ENCODE results near the gene MED13.
"Not testable (repeated sequence)": the region's sequence is repeated elsewhere in the genome, so short reads cannot be mapped to it uniquely, and the experiment has no call there.

MED13 gene

DNA sequence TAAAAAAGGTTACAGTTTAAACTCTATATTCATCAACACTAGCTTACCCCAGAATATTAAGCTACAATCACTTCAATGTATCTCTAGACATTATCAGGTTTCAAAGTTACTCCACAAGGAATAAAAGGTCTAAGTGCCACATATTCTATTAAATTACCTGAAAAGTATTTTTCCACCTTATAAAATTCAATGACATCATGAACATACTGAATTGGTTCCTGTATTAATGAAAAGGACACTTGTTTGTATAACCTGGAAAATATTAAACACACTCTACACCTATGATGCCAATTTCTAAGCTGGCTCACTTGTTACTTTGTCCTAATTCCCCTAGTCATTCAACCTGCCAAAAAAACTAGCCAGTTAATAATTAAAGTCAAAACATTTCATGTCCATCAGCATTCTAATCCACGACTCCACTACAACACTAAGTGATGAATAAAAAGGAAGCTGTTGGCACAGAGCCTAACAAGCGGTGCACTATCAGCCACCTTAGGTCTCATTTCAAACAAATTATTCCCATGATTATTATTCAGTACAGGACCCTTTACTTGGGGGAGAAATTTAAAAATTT lies 12.2 kb downstream of the MED13 start:
- no peak for DNase-seq (ENCODE audit: low read depth)

DNA sequence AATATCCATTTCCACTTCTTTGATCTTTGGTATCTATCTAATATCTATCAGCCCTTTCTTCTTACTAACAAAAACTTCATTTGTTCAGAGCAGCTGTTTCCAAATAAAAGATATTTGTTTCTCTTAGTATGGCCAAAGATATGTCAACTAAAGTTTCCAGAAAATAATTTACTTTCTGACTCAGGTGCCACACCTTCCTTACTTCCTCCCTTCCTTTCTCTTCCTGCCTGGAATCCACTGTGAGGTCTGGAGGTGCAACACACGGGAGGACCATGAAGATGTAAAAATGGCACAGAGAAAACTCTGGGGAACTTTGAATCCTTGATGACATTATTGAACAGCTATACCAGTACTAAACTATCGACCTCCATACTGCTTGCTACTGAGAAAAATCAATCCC lies 14.0 kb downstream of the MED13 start:
- DNase-seq (ENCODE audit: low read depth), result no peak

GRCh38 chr17:62049299-62049698 lies 15.8 kb downstream of the MED13 start:
- no peak for DNase-seq (ENCODE audit: low read depth)

DNA sequence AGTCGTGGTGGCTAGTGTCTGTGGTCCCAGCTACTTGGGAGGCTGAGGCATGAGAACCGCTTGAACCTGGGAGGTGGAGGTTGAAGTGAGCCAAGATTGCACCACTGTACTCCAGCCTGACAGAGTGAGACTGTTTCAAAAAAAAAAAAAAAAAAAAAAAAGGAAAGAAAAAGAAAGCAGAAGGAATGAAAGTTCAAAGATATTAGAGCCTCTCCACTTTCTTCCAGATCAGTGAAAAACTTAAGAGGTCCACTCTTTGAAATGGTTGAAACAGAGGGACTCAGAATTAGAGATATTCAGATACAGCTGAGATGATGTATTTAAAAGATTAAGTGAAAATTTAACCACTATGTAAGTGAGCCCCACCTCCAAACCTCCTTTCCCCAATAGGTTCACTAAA lies 16.8 kb downstream of the MED13 start:
- no peak for DNase-seq (ENCODE audit: low read depth)

DNA sequence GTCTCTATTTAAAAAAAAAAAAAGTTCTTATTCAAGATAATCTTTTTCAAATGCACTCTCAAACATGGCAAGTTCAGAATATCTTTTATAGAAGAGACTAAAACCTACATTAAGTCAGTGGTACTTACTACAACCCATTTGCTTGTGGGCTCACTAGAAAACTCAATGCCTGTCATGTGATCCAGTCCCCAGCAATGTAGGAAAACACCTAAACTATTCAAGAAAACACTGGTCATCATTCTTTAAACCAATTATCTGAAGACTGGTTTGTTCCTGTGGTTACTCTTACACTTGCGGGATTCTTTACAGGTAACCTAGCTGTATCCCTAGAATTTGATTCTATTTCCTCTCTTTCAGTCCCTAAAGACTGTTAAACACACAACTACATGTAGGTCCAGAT lies 19.6 kb downstream of the MED13 start:
- no peak for DNase-seq (ENCODE audit: low read depth)

- DNase-seq (ENCODE audit: low read depth), result no peak
Observed at GRCh38 chr17:62045109-62045508, 20.0 kb downstream of the MED13 start.

GRCh38 chr17:62043602-62044001 lies 21.5 kb downstream of the MED13 start:
- no peak for DNase-seq (ENCODE audit: low read depth)

GRCh38 chr17:62043140-62043539 lies 21.9 kb downstream of the MED13 start:
- DNase-seq (ENCODE audit: low read depth), result no peak

DNA sequence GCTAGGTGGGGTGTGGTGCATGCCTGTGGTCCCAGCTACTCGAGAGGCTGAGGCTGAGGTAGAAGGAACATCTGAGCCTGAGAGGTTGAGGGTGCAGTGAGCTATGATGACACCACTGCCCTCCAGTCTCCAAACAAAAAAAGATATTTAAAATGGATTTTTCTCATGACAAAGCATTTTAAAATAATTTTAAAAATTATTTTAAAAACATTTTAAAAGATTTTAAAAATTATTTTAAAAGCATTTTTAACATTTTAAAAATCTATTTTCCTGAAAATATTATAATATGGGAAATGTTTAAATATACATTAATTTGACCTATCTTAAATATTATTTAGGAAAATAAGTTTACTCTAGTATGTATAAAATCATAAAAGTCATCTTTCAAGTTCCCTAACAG lies 26.8 kb downstream of the MED13 start:
- no peak for DNase-seq (ENCODE audit: low read depth)

DNA sequence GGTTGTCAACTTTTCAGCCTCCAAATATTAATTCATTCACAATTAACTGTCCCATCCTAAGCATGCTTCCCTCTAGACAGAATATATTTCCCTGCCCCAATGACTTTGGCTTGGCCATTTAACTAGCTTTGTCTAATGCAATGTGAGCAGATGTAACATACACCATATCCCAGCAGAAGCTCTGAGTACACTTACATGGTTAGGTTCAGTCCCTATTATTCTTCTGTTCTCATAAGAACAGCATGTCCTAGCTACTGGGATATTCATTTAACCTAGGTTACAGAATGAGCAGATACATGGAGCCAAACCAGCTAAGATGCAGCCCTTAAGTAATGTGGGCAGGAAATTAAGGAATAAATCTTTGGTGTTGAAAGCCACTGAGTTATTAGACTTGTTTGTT lies 31.8 kb downstream of the MED13 start:
- no peak for DNase-seq (ENCODE audit: low read depth)

DNA sequence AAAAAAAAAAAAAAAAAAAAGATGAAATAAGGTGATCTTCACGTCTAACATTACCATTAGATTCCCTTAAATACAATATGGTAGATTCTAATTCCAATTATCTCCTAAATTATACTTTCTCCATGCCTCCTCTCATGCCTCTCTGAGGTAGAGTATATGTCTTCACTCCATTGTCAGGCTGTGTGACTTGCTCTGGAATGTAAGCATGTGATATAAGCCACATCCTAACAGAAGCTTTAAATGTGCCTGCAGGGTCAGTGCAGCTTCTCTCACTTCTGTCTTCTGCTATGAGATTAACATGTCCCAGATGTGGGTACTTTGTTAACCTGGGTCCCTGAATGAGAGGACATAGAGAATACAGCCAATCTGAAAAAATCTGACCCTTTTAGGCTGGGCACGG lies 32.6 kb downstream of the MED13 start:
- no peak for DNase-seq (ENCODE audit: low read depth)

GRCh38 chr17:62030264-62030663 lies 34.8 kb downstream of the MED13 start:
- DNase-seq (ENCODE audit: low read depth), result no peak

- no peak for DNase-seq (ENCODE audit: low read depth)
Observed at GRCh38 chr17:62024866-62025265, 40.2 kb downstream of the MED13 start.

GRCh38 chr17:62017912-62018311 lies 47.2 kb downstream of the MED13 start:
- DNase-seq (ENCODE audit: low read depth), result no peak

GRCh38 chr17:62017496-62017895 lies 47.6 kb downstream of the MED13 start:
- DNase-seq (ENCODE audit: low read depth), result no peak

GRCh38 chr17:62014526-62014925 lies 50.6 kb downstream of the MED13 start:
- no peak for DNase-seq (ENCODE audit: low read depth)

DNA sequence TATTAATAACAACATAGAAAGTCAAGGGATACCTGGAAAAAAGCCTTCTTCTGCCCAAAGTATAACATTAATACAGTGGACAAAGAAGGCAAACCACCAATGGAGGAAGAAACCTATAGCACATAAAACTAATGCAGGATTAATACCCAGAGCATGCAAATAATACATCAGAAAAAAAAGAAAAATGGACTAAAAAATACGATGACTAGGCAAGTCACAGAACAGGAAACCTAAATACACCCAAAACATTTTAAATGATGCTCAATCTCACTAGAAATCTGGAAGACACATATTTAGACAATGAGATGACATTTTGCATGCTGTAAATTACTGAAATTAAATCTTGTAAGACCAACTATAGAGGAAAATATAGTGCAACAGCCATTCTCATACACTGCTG lies 55.9 kb downstream of the MED13 start:
- DNase-seq (ENCODE audit: low read depth), result no peak

GRCh38 chr17:62008294-62008693 lies 56.8 kb downstream of the MED13 start:
- no peak for DNase-seq (ENCODE audit: low read depth)

GRCh38 chr17:62004388-62004787 lies 60.7 kb downstream of the MED13 start:
- no peak for DNase-seq (ENCODE audit: low read depth)

DNA sequence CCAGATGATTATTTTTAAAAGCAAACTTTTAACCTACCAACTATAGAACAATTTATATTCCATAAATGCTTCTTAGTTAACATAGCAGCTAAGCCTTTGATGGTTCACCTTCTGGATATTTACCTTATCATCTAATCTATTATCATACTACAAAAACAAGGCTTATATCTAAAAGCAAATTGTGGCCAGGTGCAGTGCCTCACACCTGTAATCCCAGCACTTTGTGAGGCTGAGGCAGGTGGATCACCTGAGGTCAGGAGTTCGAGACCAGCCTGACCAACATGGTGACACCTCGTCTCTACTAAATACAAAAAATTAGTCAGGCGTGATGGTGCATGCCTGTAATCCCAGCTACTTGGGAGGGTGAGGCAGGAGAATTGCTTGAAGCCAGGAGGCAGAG lies 61.9 kb downstream of the MED13 start:
- not testable (repeated sequence) for DNase-seq (ENCODE audit: low read depth)

- DNase-seq (ENCODE audit: low read depth), result no peak
Observed at GRCh38 chr17:62001105-62001504, 64.0 kb downstream of the MED13 start.

DNA sequence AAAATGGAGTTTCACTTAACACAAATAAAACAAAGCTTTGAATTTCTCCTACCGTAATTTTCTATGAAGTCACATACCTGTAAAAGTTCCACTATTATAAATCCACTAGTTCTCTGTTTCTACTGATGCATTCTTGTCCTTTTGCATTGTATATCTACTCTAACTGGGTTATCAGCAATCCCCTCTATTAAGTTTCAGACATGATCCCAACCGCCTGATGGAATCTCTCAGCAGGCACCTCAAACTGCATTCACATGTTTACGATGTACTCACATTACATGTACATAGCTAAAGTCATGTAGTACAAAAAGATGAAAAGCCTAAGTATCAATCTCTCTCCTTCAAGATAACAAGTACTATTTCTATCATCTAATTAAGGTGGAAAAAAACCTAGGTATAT lies 64.9 kb downstream of the MED13 start:
- DNase-seq (ENCODE audit: low read depth), result no peak

DNA sequence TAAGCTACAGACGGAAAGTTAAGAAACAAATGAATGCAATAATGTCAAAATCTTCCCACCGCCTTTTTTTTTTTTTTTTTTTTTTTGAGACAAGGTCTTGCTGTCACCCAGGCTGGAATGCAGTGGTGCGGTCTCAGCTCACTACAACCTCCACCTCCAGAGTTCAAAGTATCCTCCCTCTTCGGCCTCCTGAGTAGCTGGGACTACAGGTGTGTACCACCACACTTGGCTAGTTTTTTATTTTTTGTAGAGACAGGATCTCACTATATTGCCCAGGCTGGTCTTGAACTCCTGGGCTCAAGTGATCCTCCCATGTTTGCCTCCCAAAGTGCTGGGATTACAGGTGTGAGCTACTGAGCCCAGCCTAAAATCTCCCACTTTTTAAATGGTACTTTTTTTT lies 66.5 kb downstream of the MED13 start:
- not testable (repeated sequence) for DNase-seq (ENCODE audit: low read depth)

GRCh38 chr17:61997664-61998063 lies 67.4 kb downstream of the MED13 start:
- DNase-seq (ENCODE audit: low read depth), result peak; percentile 27
